ENCODE measurements around the gene SLC12A1.
A peak's percentile ranks its signal among the peaks of the same experiment; 100 is the strongest.

The SLC12A1 gene

DNA sequence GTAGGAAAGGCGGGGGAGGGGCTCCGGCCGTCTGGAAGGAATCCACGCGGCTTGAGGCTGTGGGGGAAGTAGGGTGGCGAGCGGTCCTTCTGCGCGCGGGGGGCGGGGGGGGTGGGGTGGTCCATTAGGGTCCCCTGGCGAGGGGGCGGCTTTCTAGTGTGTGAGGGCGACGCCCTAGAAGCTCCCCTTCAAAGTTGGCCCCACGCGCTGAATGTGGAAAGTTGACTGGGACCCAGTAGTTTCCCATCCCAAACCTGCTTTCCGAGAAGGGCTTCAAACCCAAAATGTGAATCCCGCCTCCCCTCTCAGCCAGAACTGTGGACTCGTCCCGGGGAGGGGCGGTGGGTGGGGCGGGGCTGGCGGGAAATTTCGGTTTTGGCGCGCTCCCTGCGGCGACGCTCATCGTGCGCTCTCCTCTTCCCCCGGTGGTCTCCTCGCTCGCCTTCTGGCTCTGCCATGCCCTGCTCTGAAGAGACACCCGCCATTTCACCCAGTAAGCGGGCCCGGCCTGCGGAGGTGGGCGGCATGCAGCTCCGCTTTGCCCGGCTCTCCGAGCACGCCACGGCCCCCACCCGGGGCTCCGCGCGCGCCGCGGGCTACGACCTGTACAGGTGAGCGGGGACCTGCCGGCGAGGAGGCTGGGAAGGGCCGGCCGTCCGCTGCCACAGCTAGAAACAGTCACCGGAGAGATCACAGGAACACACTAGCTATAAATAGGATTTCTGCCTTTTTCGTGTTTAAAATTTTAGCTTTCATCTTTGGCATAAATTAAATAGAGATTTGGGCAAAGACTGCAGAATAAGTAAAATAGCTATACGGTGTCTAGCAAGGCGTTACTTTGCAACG is 125.9 kb downstream of the SLC12A1 start:
- DNase-seq (ENCODE audit: low read depth): peak; percentile 79
- Histone ChIP-seq H3K27me3 (replicated peaks; ENCODE audit: control insufficient read depth, insufficient read depth, low read length) (no peaks in the 10 kb centered on the region), H3K4me3 (ENCODE audit: low read length) (peak overlapping the region; percentile 93), H3K9ac (ENCODE audit: low read length) (peak overlapping the region; percentile 95), H3K9me3 (ENCODE audit: control insufficient read depth, low read length) (no peaks in the 10 kb centered on the region), H3K4me1 (ENCODE audit: control insufficient read depth, insufficient read depth, low read length) (peaks cover 15% of the 10 kb centered on the region), H3K36me3 (ENCODE audit: control insufficient read depth, insufficient read depth, low read length, severe bottlenecking) (peaks cover 24% of the 10 kb centered on the region)

DNA sequence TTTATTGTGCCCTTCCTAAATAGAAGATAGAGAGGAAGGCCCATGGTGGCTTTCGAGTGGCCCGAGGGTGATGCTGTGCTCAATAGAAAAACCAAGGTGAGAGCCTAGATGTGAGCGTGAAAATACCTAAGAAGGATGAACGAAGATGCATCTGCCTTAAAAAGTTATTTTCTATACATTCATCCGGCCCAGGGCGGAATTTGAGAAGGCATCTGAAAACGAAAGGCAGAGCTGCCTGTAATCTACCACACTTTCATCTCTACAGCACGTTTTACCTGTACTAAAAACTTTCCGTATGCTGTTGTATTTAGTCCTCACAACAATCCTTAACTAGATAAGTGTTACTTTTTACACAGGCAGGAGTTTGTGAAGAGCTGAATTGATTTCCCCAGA is 126.5 kb downstream of the SLC12A1 start:
- no peaks in the 10 kb centered on the region for H3K27me3 ChIP-seq (replicated peaks; ENCODE audit: control insufficient read depth, insufficient read depth, low read length)
- H3K36me3 ChIP-seq (ENCODE audit: control insufficient read depth, insufficient read depth, low read length, severe bottlenecking): peaks cover 26% of the 10 kb centered on the region
- H3K4me1 ChIP-seq (ENCODE audit: control insufficient read depth, insufficient read depth, low read length): peaks cover 20% of the 10 kb centered on the region
- H3K9me3 ChIP-seq (ENCODE audit: control insufficient read depth, low read length): no peaks in the 10 kb centered on the region
- peak overlapping the region; percentile 95 for H3K9ac ChIP-seq (ENCODE audit: low read length)
- no peak for DNase-seq (ENCODE audit: low read depth)
- H3K4me3 ChIP-seq (ENCODE audit: low read length): peak overlapping the region; percentile 93

DNA sequence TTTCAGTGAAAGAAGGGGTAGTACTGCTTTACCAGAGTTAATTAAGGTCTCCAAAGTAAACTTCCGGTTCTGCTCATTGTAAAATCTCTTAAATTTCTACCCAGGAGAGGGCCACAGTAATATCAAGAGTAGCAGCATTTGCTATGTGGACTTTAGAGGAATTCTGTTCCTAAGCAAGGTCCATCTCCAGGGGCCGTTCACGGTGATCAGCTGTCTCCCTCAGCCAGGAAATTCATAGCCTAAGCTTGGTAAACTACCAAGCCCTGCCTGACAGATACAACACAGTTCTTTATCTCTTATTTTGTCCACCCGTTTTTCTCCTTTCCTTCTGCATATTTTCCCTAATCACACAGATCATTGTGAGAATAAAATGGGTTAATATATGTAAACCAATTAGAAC is 127.4 kb downstream of the SLC12A1 start:
- Histone ChIP-seq H3K36me3 (ENCODE audit: control insufficient read depth, insufficient read depth, low read length, severe bottlenecking) (peaks cover 34% of the 10 kb centered on the region), H3K9ac (ENCODE audit: low read length) (no peak overlapping the region), H3K4me3 (ENCODE audit: low read length) (no peak overlapping the region), H3K27me3 (replicated peaks; ENCODE audit: control insufficient read depth, insufficient read depth, low read length) (no peaks in the 10 kb centered on the region), H3K9me3 (ENCODE audit: control insufficient read depth, low read length) (no peaks in the 10 kb centered on the region), H3K4me1 (ENCODE audit: control insufficient read depth, insufficient read depth, low read length) (peaks cover 23% of the 10 kb centered on the region)
- no peak for DNase-seq (ENCODE audit: low read depth)

DNA sequence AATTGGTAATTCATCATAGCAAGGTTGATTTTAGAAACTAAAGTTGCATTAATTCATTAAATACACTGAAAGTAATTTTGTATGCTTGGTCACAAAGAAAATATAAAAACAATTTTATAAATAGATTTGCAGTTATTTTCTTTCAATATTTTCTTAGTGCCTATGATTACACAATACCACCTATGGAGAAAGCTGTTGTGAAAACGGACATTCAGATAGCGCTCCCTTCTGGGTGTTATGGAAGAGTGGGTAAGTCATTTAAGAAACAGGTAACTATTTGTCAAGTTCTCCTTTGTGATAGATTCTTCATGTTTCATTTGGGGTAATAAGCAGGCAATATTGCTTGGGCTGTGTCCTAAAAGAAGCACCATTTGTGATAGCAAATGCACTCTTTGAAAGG is 128.2 kb downstream of the SLC12A1 start:
- H3K9ac ChIP-seq (ENCODE audit: low read length): no peak overlapping the region
- H3K4me1 ChIP-seq (ENCODE audit: control insufficient read depth, insufficient read depth, low read length): peaks cover 23% of the 10 kb centered on the region
- H3K36me3 ChIP-seq (ENCODE audit: control insufficient read depth, insufficient read depth, low read length, severe bottlenecking): peaks cover 34% of the 10 kb centered on the region

DNA sequence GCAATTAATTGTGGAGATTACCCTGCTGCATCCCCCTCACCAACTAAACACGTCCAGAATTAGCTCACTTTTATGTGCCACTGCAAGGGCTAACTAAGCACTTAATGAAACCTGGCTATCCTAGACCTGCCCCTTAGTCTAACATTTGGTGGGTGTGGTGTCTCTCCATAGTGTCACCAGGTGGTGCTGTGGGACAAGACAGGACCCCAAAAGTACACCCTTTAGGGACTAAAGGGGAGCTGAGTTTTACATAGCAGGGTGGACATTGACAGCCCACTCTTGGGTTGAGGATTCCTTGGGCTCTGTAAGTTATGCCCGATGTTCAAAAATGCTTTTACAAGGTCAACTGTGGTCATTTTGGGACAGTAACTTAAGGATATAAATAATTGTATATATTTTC is 130.8 kb downstream of the SLC12A1 start:
- Histone ChIP-seq H3K9ac (ENCODE audit: low read length) (no peak overlapping the region), H3K4me1 (ENCODE audit: control insufficient read depth, insufficient read depth, low read length) (peaks cover 15% of the 10 kb centered on the region), H3K9me3 (ENCODE audit: control insufficient read depth, low read length) (no peaks in the 10 kb centered on the region), H3K27me3 (replicated peaks; ENCODE audit: control insufficient read depth, insufficient read depth, low read length) (no peaks in the 10 kb centered on the region), H3K4me3 (ENCODE audit: low read length) (no peak overlapping the region), H3K36me3 (ENCODE audit: control insufficient read depth, insufficient read depth, low read length, severe bottlenecking) (peaks cover 53% of the 10 kb centered on the region)
- DNase-seq (ENCODE audit: low read depth): peak; percentile 19

More for the DNA sequence above, 128.2 kb downstream of the SLC12A1 start:
- Histone ChIP-seq H3K4me3 (ENCODE audit: low read length) (no peak overlapping the region), H3K9me3 (ENCODE audit: control insufficient read depth, low read length) (no peaks in the 10 kb centered on the region), H3K27me3 (replicated peaks; ENCODE audit: control insufficient read depth, insufficient read depth, low read length) (no peaks in the 10 kb centered on the region)
- no peak for DNase-seq (ENCODE audit: low read depth)

DNA sequence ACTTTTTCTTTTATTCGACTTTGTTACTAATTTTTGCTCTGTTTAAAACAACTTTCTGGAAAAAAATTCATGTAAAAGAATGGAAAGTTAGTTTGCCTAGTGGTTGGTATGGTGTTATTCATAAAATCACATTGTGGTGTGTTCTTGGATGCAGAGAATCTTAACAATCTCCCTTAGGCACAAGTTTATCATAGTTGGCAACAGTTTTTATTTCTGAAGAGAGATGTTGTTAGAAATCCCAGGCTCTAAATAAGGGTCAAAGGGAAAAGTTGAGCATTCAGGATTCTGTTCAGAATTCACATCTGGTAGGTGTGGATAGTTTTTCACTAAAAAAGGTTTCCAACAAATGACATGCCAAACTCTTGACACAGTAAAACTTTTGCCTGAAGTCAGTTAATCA is 131.5 kb downstream of the SLC12A1 start:
- Histone ChIP-seq H3K4me1 (ENCODE audit: control insufficient read depth, insufficient read depth, low read length) (peaks cover 9% of the 10 kb centered on the region), H3K9ac (ENCODE audit: low read length) (no peak overlapping the region), H3K9me3 (ENCODE audit: control insufficient read depth, low read length) (no peaks in the 10 kb centered on the region), H3K27me3 (replicated peaks; ENCODE audit: control insufficient read depth, insufficient read depth, low read length) (no peaks in the 10 kb centered on the region), H3K4me3 (ENCODE audit: low read length) (no peak overlapping the region), H3K36me3 (ENCODE audit: control insufficient read depth, insufficient read depth, low read length, severe bottlenecking) (peaks cover 58% of the 10 kb centered on the region)
- peak; percentile 45 for DNase-seq (ENCODE audit: low read depth)

DNA sequence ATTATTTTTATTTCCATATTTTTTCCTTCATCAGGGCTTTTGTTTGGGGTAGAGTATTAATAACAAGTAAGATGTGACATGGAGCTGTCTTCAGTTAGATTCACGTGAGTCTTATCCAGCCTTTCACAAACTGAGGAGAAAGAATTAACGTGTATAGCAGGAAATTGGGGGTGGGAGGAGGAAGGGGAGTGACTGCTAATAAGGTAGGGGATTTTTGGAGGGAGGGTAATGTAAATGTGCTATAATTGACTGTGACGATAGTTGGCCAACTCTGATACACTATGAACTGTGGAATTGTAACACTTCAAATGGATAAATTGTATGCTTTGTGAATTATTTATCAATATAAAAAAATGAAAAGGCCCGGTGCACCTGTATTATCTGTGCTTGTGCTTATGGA is 134.0 kb downstream of the SLC12A1 start:
- Histone ChIP-seq H3K9ac (ENCODE audit: low read length) (no peak overlapping the region), H3K27me3 (replicated peaks; ENCODE audit: control insufficient read depth, insufficient read depth, low read length) (no peaks in the 10 kb centered on the region), H3K9me3 (ENCODE audit: control insufficient read depth, low read length) (no peaks in the 10 kb centered on the region), H3K4me3 (ENCODE audit: low read length) (no peak overlapping the region), H3K4me1 (ENCODE audit: control insufficient read depth, insufficient read depth, low read length) (peaks cover 7% of the 10 kb centered on the region), H3K36me3 (ENCODE audit: control insufficient read depth, insufficient read depth, low read length, severe bottlenecking) (peaks cover 59% of the 10 kb centered on the region)
- DNase-seq (ENCODE audit: low read depth): no peak

DNA sequence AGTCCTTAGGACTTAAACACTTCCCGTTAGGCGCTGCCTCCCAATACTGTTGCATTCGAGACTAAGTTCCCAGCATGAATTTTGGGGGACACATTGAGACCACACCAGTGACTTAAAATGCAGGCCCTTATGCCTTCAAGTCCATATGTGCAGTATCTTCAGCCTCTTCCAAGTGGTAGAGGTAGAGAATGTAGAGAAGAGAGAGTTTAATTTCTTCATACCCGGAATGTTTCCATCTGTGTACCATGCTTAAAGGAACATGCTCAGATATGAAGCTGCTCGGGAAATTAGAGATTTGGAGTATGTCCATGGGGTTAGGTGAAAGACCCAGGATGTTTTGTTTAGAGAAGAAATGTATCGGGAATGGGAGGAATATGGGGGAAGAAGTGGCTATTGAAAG is 137.8 kb downstream of the SLC12A1 start:
- no peak overlapping the region for H3K9ac ChIP-seq (ENCODE audit: low read length)
- H3K4me1 ChIP-seq (ENCODE audit: control insufficient read depth, insufficient read depth, low read length): no peaks in the 10 kb centered on the region
- peaks cover 38% of the 10 kb centered on the region for H3K36me3 ChIP-seq (ENCODE audit: control insufficient read depth, insufficient read depth, low read length, severe bottlenecking)
- H3K9me3 ChIP-seq (ENCODE audit: control insufficient read depth, low read length): no peaks in the 10 kb centered on the region
- H3K4me3 ChIP-seq (ENCODE audit: low read length): no peak overlapping the region
- no peaks in the 10 kb centered on the region for H3K27me3 ChIP-seq (replicated peaks; ENCODE audit: control insufficient read depth, insufficient read depth, low read length)
- no peak for DNase-seq (ENCODE audit: low read depth)

DNA sequence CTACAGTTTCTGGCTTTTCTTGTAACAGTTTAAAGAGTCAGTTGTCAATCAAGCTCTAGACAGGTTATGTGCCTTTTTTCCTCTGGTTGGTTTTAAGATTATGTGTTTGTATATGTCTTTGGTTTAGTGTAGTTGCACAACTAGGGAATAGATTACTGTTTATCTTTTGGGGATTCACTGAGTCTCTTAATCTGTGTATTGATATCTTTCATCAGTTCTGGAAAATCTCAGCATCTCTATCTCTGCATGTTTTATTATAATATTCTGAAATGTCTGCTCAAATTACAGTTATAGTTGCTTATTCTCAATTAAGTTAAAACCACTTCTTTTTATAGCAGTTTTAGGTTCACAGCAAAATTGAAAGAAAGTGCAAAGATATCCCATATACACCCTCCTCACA is 139.4 kb downstream of the SLC12A1 start:
- Histone ChIP-seq H3K9ac (ENCODE audit: low read length) (no peak overlapping the region), H3K4me3 (ENCODE audit: low read length) (no peak overlapping the region), H3K36me3 (ENCODE audit: control insufficient read depth, insufficient read depth, low read length, severe bottlenecking) (peaks cover 31% of the 10 kb centered on the region), H3K9me3 (ENCODE audit: control insufficient read depth, low read length) (no peaks in the 10 kb centered on the region), H3K27me3 (replicated peaks; ENCODE audit: control insufficient read depth, insufficient read depth, low read length) (no peaks in the 10 kb centered on the region), H3K4me1 (ENCODE audit: control insufficient read depth, insufficient read depth, low read length) (no peaks in the 10 kb centered on the region)
- no peak for DNase-seq (ENCODE audit: low read depth)

DNA sequence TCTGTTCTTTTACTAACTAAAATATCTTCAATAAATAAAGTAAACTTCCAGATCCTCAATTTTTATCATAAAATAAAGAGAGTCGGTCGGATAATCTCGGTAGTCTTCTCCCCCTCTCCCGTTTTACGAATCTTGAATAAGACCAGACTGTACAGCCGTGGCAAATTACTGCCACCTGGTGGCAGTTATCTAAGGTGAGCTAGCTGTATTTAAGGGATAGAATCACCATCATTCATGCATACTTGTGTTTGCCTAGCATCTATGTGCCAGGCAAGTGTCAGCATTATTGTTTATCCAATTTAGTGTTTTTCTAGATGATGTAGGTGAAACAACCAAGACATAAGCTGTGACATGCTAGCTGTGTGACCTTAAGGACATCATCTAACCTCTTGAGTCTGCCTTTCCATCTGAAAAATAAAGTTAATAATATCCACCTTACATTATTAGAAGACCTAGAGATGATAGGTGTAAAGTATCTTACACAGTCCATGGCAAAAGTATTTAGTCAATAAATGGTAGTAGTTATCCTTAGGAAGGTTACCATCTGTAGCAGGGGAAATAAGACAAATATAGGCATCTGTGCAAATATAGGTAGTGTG is 146.5 kb downstream of the SLC12A1 start:
- Histone ChIP-seq H3K27me3 (replicated peaks; ENCODE audit: control insufficient read depth, insufficient read depth, low read length) (no peaks in the 10 kb centered on the region), H3K9ac (ENCODE audit: low read length) (no peak overlapping the region), H3K4me3 (ENCODE audit: low read length) (peak overlapping the region; percentile 62), H3K9me3 (ENCODE audit: control insufficient read depth, low read length) (no peaks in the 10 kb centered on the region), H3K36me3 (ENCODE audit: control insufficient read depth, insufficient read depth, low read length, severe bottlenecking) (no peaks in the 10 kb centered on the region), H3K4me1 (ENCODE audit: control insufficient read depth, insufficient read depth, low read length) (peaks cover 25% of the 10 kb centered on the region)
- DNase-seq (ENCODE audit: low read depth): peak; percentile 87

Data from adipocyte (in vitro differentiated cells).